ENCODE results near the gene SPC24. TPM values are rescaled to one million over a fixed set of nuclear protein-coding genes. Genes with fewer than 3 reads are reported as not detected.

SPC24 gene
- total and polyA plus RNA-seq, 9 of the 15 experiments (the other 6 are each of a cell fraction or from before 2014, with no cell fraction given), result 18.2 to 154 (median 60.9) TPM

GRCh38 chr19:11151181-11151580 lies 4.4 kb downstream of the SPC24 start (continued):
- 0 out of 2 replicates have a peak, but pooled peaks have one; percentile 19 for TF ChIP-seq POLR2AphosphoS5 (IDR thresholded peaks at IDR 0.05; ENCODE audit: control insufficient read depth, insufficient read depth, low read depth, low read length)

GRCh38 chr19:11148001-11148400 lies 7.6 kb downstream of the SPC24 start:
- ChIA-PET CTCF (ENCODE audit: low intra/inter-chr PET ratio) (no interaction called here), POLR2A (interaction anchor here (0.6 to 0.7 kb wide), 2 partner anchors 22 to 107 kb away, joined by 4 to 5 read pairs; no protein-coding TSS in a partner anchor)
- Histone ChIP-seq H3K4me1 (replicated peaks in 1 of 2; ENCODE audit: control insufficient read depth in 2 of 2, insufficient read depth in 2 of 2, low read length in 2 of 2) (peaks cover 8 to 29% of the 10 kb centered on the region in 2 experiments), H3K9me3 (replicated peaks; ENCODE audit: control insufficient read depth, insufficient read depth, low read depth, low read length) (no peaks in the 10 kb centered on the region), H3K9me1 (ENCODE audit: control insufficient read depth, insufficient read depth, low read length) (no peaks in the 10 kb centered on the region), H3K27ac (ENCODE audit: extremely low read depth, low read depth, low read length) (no peak overlapping the region), H3K36me3 (ENCODE audit: control insufficient read depth, insufficient read depth, low read length) (peaks cover 69% of the 10 kb centered on the region; the same call in 2 of the 3 replicates), H3K4me3 (no peak overlapping the region), H2AFZ (ENCODE audit: low read depth, low read length) (no peak overlapping the region), H3K9ac (ENCODE audit: insufficient read depth in 1 of 2, low read depth in 2 of 2, low read length in 2 of 2) (peak overlapping the region in 1 of 2 experiments; percentile 61; a peak in 2 of 4 replicates), H3K27me3 (ENCODE audit: control insufficient read depth in 2 of 2, insufficient read depth in 2 of 2, low read length in 2 of 2) (no peaks in the 10 kb centered on the region), H4K20me1 (replicated peaks; ENCODE audit: control insufficient read depth, insufficient read depth, low read length) (no peaks in the 10 kb centered on the region; the same call in none of the 2 replicates), H3K4me2 (ENCODE audit: insufficient read depth, low read length) (no peak overlapping the region), H3K79me2 (ENCODE audit: control insufficient read depth, insufficient read depth, low read length) (peaks cover 22% of the 10 kb centered on the region)
- DNase-seq (ENCODE audit: extremely low read depth in 1 of 4, low spot score in 3 of 4), result no peak
- 88% methylated on average over 10 of the region's 14 CpGs for WGBS (ENCODE audit: insufficient coverage, low coverage, missing lambda C conversion rate)
- in situ Hi-C loops (cut with MboI) (no loop called here), intact Hi-C loops (cut with micrococcal nuclease) (no loop called here)
- no TSS peak for BruUV-seq (replicated peaks)
- no peak for ATAC-seq
- no peak for FAIRE-seq
- TF ChIP-seq CREB3L1 (IDR thresholded peaks at IDR 0.05; ENCODE audit: borderline replicate concordance, low read depth) (no peak), KAT7 (CRISPR knock-in tag; IDR thresholded peaks at IDR 0.05; ENCODE audit: borderline replicate concordance) (no peak), RAD21 (CRISPR knock-in tag; conservative IDR thresholded peaks at IDR 0.05 in 1 of 2, IDR thresholded peaks at IDR 0.05 in 1 of 2) (no peak), PRPF4 (IDR thresholded peaks at IDR 0.05; ENCODE audit: insufficient read depth, low read depth, low read length, poor library complexity, severe bottlenecking) (no peak), POLR2B (IDR thresholded peaks at IDR 0.05; ENCODE audit: low read depth, partially characterized antibody) (no peak), RBFOX2 (IDR thresholded peaks at IDR 0.05; ENCODE audit: low read depth, low read length) (peak; percentile 46), TSC22D4 (tag; IDR thresholded peaks at IDR 0.05) (no peak), E2F8 (IDR thresholded peaks at IDR 0.05; ENCODE audit: low read depth, partially characterized antibody) (no peak), ZNF174 (CRISPR knock-in tag; IDR thresholded peaks at IDR 0.05) (no peak), CBX2 (IDR thresholded peaks at IDR 0.05; ENCODE audit: insufficient read depth, low read length, poor library complexity, severe bottlenecking) (no peak), PTRF (tag; IDR thresholded peaks at IDR 0.05) (no peak), SNIP1 (IDR thresholded peaks at IDR 0.05; ENCODE audit: low read depth) (no peak), POLR2G (IDR thresholded peaks at IDR 0.05; ENCODE audit: low read depth, low read length) (0 out of 2 replicates have a peak, but pooled peaks have one; percentile 21)
